ENCODE data around the gene RNF8. TPM values are rescaled to one million over a fixed set of nuclear protein-coding genes. Genes with fewer than 3 reads are reported as not detected.
"Not testable (repeated sequence)": the region's sequence is repeated elsewhere in the genome, so short reads cannot be mapped to it uniquely, and the experiment has no call there.

Gene RNF8
- total and polyA plus RNA-seq, 8 donors, result 8.7 to 46.0 (median 15.3) TPM

DNA sequence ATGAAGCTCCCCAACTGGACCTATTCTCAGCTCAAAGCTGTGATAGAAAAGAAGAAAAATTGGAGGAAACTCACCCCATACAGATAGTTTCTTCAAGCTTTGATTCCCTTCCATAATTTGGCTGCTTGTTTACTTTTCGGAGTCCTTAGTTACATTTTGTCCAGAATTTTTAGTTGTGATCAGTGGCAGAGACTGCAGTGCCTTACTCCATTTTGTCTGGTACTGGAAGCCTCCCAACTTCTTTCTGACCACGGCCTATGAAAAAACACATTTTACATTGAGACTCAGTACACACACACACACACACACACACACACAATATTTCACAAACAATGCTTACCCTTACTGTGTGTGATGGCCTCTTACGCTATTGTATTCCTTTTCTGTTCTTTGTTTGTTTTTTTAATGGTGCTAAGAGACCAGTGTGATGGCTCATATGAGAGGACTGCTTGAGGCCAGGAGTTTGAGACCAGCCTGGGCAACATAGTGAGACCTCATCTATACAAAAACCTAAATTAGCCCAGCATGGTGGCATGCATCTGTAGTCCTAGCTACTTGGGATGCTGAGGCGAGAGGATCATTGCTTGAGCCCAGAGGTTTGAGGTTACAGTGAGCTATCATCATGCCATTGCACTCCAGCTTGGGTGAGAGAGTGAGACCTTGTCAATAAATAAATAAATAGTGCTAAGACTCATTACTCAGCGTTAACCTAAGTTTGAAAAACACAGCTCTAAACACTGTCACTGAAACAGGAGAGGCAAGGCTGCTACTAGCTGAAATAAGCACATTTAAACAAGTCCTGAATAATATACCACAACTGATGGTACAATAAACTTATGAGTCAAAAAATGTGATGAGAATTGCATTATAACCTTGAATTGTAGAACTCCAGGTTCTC, 13.8 kb upstream of the RNF8 start:
- no peak for DNase-seq
- intact Hi-C loops (cut with DNase I; ENCODE audit: low total_unique reads), result no loop called here
- no peak overlapping the region for H3K27ac ChIP-seq
- no peaks in the 10 kb centered on the region for H3K9me3 ChIP-seq
- no peaks in the 10 kb centered on the region for H3K36me3 ChIP-seq
- no peak for TF ChIP-seq POLR2AphosphoS5 (IDR thresholded peaks at IDR 0.05)
- no peak for TF ChIP-seq EP300 (IDR thresholded peaks at IDR 0.05)
- TF ChIP-seq, protein P1, sequence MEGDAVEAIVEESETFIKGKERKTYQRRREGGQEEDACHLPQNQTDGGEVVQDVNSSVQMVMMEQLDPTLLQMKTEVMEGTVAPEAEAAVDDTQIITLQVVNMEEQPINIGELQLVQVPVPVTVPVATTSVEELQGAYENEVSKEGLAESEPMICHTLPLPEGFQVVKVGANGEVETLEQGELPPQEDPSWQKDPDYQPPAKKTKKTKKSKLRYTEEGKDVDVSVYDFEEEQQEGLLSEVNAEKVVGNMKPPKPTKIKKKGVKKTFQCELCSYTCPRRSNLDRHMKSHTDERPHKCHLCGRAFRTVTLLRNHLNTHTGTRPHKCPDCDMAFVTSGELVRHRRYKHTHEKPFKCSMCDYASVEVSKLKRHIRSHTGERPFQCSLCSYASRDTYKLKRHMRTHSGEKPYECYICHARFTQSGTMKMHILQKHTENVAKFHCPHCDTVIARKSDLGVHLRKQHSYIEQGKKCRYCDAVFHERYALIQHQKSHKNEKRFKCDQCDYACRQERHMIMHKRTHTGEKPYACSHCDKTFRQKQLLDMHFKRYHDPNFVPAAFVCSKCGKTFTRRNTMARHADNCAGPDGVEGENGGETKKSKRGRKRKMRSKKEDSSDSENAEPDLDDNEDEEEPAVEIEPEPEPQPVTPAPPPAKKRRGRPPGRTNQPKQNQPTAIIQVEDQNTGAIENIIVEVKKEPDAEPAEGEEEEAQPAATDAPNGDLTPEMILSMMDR (IDR thresholded peaks at IDR 0.05), result no peak
- no peak for TF ChIP-seq POLR2A (IDR thresholded peaks at IDR 0.05)
- H3K4me3 ChIP-seq, result no peak overlapping the region
- H3K27me3 ChIP-seq, result no peaks in the 10 kb centered on the region
- no peaks in the 10 kb centered on the region for H3K4me1 ChIP-seq
- WGBS, 5 donors, result 75 to 83% (median 78%) methylated on average over 5 of the region's 5 CpGs

DNA sequence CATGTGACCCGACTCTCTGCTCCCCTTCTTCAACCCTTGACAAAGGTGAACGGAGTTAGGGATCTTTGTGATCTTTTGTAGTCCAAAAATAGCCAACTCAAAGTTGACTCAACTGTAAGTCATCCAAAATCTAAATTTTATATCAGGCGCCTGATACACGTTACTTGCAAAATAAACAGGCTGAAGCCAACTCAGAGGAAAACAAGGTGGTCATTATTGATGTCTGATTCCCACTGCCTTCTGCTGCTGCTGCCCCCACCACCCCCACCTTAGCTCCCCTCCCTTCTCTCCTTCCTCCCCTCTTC, 13.2 kb upstream of the RNF8 start:
- DNase-seq, result no peak
- Histone ChIP-seq H3K27me3 (no peaks in the 10 kb centered on the region), H3K4me1 (no peaks in the 10 kb centered on the region), H3K9me3 (no peaks in the 10 kb centered on the region), H3K27ac (no peak overlapping the region), H3K4me3 (no peak overlapping the region), H3K36me3 (no peaks in the 10 kb centered on the region)
- intact Hi-C loops (cut with DNase I; ENCODE audit: low total_unique reads), result no loop called here
- 46 to 74% (median 67%) methylated on average over 4 of the region's 4 CpGs for WGBS, 5 donors
- TF ChIP-seq POLR2AphosphoS5 (IDR thresholded peaks at IDR 0.05), result no peak
- TF ChIP-seq, protein P1 (IDR thresholded peaks at IDR 0.05), result no peak
- no peak for TF ChIP-seq POLR2A (IDR thresholded peaks at IDR 0.05)
- TF ChIP-seq EP300 (IDR thresholded peaks at IDR 0.05), result no peak

DNA sequence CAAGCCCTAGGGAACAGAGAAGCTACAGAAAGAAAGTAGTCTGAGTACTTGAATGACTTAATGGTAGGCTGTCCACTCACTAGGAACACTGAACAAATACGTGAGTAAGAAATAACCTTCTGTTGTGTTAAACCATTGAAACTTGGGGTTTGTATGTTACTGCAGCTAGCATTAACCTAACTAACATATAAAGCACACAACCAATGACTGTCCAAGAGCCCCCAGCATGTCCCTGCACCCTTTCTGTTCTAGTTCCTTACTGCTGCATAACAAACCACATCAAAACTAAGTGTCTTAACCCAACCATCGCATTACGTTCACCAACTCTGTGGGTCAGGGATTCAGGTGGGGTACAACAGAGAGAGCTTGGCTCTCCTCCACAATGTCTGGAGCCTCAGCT, 10.5 kb upstream of the RNF8 start:
- TF ChIP-seq, protein P1 (IDR thresholded peaks at IDR 0.05), result no peak
- TF ChIP-seq POLR2A (IDR thresholded peaks at IDR 0.05) (no peak), POLR2AphosphoS5 (IDR thresholded peaks at IDR 0.05) (no peak), EP300 (IDR thresholded peaks at IDR 0.05) (no peak)
- intact Hi-C loops (cut with DNase I; ENCODE audit: low total_unique reads), result no loop called here
- no peaks in the 10 kb centered on the region for H3K4me1 ChIP-seq
- H3K27me3 ChIP-seq, result no peaks in the 10 kb centered on the region
- no peak for DNase-seq
- no peak overlapping the region for H3K4me3 ChIP-seq
- WGBS, 5 donors, result 82 to 92% (median 90%) methylated on average over 3 of the region's 3 CpGs
- H3K27ac ChIP-seq, result no peak overlapping the region
- H3K36me3 ChIP-seq, result no peaks in the 10 kb centered on the region
- no peaks in the 10 kb centered on the region for H3K9me3 ChIP-seq

DNA sequence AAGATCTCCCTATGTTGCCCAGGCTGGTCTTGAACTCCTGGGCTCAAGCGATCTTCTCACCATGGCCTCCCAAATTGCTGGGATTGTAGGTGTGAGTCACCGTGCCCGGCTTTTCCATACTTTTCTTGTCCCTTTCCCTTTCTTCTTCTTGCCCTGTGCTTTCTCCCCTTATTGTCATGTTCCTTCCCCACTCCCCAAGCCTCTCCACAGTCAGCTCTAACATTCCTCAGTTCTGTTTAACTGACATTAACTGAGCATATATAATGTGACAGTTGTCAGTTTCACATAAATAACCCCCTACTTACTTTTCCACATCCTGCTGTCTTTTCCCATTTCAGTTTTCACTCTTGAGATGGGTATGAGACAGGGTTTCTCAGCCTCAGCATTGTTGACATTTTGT, 9.5 kb upstream of the RNF8 start:
- TF ChIP-seq POLR2AphosphoS5 (IDR thresholded peaks at IDR 0.05) (no peak), EP300 (IDR thresholded peaks at IDR 0.05) (no peak), POLR2A (IDR thresholded peaks at IDR 0.05) (no peak)
- TF ChIP-seq, protein P1 (IDR thresholded peaks at IDR 0.05), result no peak
- intact Hi-C loops (cut with DNase I; ENCODE audit: low total_unique reads), result no loop called here

DNA sequence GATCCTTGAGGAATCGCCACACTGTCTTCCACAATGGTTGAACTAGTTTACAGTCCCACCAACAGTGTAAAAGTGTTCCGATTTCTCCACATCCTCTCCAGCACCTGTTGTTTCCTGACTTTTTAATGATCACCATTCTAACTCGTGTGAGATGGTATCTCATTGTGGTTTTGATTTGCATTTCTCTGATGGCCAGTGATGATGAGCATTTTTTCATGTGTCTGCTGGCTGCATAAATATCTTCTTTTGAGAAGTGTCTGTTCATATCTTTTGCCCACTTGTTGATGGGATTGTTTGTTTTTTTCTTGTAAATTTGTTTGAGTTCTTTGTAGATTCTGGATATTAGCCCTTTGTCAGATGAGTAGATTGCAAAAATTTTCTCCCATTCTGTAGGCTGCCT, 8.0 kb upstream of the RNF8 start:
- H3K27ac ChIP-seq; H3K36me3 ChIP-seq; DNase-seq; H3K4me3 ChIP-seq; H3K4me1 ChIP-seq; H3K9me3 ChIP-seq; intact Hi-C loops (cut with DNase I; ENCODE audit: low total_unique reads); H3K27me3 ChIP-seq: not testable (repeated sequence)
- 69 to 86% (median 78%) methylated on average over 3 of the region's 3 CpGs for WGBS, 5 donors

More for the DNA sequence above, 9.5 kb upstream of the RNF8 start:
- no peaks in the 10 kb centered on the region for H3K36me3 ChIP-seq
- 85 to 92% (median 88%) methylated on average over 3 of the region's 3 CpGs for WGBS, 5 donors
- no peak for DNase-seq
- H3K27ac ChIP-seq, result no peak overlapping the region
- H3K27me3 ChIP-seq, result no peaks in the 10 kb centered on the region
- no peaks in the 10 kb centered on the region for H3K9me3 ChIP-seq
- no peak overlapping the region for H3K4me3 ChIP-seq
- H3K4me1 ChIP-seq, result no peaks in the 10 kb centered on the region
